HEK293T (cell line): ENCODE data around the gene SYT13.

Experiments used
- CTCF ChIA-PET: fragments of 350-600 bp; formaldehyde crosslinking; extraction: SDS; loops from one replicate; lab custom pipeline; 2021; ENCODE audit warnings: antibody characterized with exemption, inconsistent platforms; lab: Yijun Ruan, JAX
- POLR2A ChIA-PET: fragments of 350-600 bp; formaldehyde crosslinking; extraction: SDS; loops from one replicate; lab custom pipeline; 2020; ENCODE audit warnings: antibody characterized with exemption, inconsistent platforms; lab: Yijun Ruan, JAX
- DNase-seq: peaks from one replicate; pipeline ENCODE4 v3.0.0; 2012; ENCODE audit warnings: mixed read lengths; ENCODE audit errors: extremely low spot score
- ARNT ChIP-seq: fragments of 450-650 bp; IDR thresholded peaks from 2 replicates; pipeline ENCODE4 v1.6.1; 2017; ENCODE audit warnings: mild to moderate bottlenecking
- BHLHE40 ChIP-seq: fragments of 450-650 bp; IDR thresholded peaks from 2 replicates; pipeline ENCODE4 v1.6.1; 2016; ENCODE audit warnings: mild to moderate bottlenecking, moderate library complexity, borderline replicate concordance
- CTBP1 ChIP-seq: fragments of 450-650 bp; IDR thresholded peaks from 2 replicates; pipeline ENCODE4 v1.6.1; 2016; ENCODE audit warnings: borderline replicate concordance
- ELF4 ChIP-seq: fragments of 450-650 bp; IDR thresholded peaks from 2 replicates; pipeline ENCODE4 v1.6.1; 2017; ENCODE audit warnings: antibody characterized with exemption
- FOXA1 ChIP-seq: fragments of 450-650 bp; IDR thresholded peaks from 2 replicates; pipeline ENCODE4 v1.6.1; 2016; ENCODE audit warnings: mild to moderate bottlenecking
- FOXK2 ChIP-seq: fragments of 450-650 bp; IDR thresholded peaks from 2 replicates; pipeline ENCODE4 v1.6.1; 2016; ENCODE audit warnings: mild to moderate bottlenecking
- FOXM1 ChIP-seq: fragments of 450-650 bp; IDR thresholded peaks from 2 replicates; pipeline ENCODE4 v1.6.1; 2017; ENCODE audit warnings: mild to moderate bottlenecking, borderline replicate concordance
- HDGF ChIP-seq: fragments of 450-650 bp; IDR thresholded peaks from 2 replicates; pipeline ENCODE4 v1.6.1; 2017; ENCODE audit warnings: antibody characterized with exemption, borderline replicate concordance
- L3MBTL2 ChIP-seq: fragments of 450-650 bp; conservative IDR thresholded peaks from 2 replicates; pipeline ENCODE4 v1.6.1; 2016; ENCODE audit warnings: mild to moderate bottlenecking
- LEF1 ChIP-seq: fragments of 450-650 bp; IDR thresholded peaks from 2 replicates; pipeline ENCODE4 v1.6.1; 2017; ENCODE audit warnings: mild to moderate bottlenecking, borderline replicate concordance
- NFRKB ChIP-seq: fragments of 450-650 bp; IDR thresholded peaks from 2 replicates; pipeline ENCODE4 v1.6.1; 2016; ENCODE audit warnings: mild to moderate bottlenecking, moderate library complexity
- PKNOX1 ChIP-seq: fragments of 450-650 bp; IDR thresholded peaks from 2 replicates; pipeline ENCODE4 v1.6.1; 2016
- SP1 ChIP-seq: fragments of 450-650 bp; IDR thresholded peaks from 2 replicates; pipeline ENCODE4 v1.6.1; 2017
- SUZ12 ChIP-seq: fragments of 450-650 bp; IDR thresholded peaks from 2 replicates; pipeline ENCODE4 v1.6.1; 2016; ENCODE audit warnings: mild to moderate bottlenecking
- ZNF384 ChIP-seq: fragments of 450-650 bp; IDR thresholded peaks from 2 replicates; pipeline ENCODE4 v1.6.1; 2016

SYT13 gene

GRCh38 chr11:45260071-45260470 lies 26.1 kb downstream of the SYT13 start:
- CTCF ChIA-PET = no interaction called here
- TF ChIP-seq ARNT (no peak), CTBP1 (no peak), LEF1 (no peak), SP1 (no peak), L3MBTL2 (no peak)
- POLR2A ChIA-PET = no interaction called here
- no peak for DNase-seq

- TF ChIP-seq HDGF (no peak), NFRKB (no peak), ELF4 (no peak), FOXA1 (no peak), LEF1 (no peak), SP1 (no peak), CTBP1 (no peak)
- POLR2A ChIA-PET = no interaction called here
- DNase-seq = no peak
- CTCF ChIA-PET = no interaction called here
Measured at GRCh38 chr11:45259592-45259991, 26.5 kb downstream of the SYT13 start.

DNA sequence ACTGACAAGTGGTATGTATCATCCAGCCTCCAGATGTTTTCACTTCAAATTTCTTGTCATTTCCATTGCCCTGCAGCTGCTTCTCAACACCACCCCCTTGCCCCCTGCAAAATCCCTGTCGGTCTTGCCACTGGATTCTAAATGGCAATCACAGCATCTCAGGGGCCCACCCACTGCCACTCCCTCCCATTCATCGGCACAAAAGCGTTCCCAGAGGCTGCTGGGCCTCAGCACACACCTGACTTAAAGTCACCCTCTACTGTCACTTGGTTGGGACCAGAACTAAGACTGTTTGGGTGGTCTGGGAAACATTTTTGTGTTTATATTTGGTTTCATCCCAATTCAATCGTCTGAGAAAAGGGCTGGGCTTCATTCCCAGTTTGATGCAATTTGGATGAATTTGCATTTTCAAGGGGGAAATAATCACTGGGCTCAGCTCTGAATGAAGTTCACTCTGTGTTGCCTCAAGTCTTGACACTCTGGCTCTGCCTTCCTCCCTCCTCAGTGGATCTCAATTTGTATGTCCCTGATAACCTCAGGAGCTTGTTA lies 27.1 kb downstream of the SYT13 start:
- no peak for DNase-seq
- no peak for TF ChIP-seq HDGF
- no peak for TF ChIP-seq FOXK2
- CTCF ChIA-PET = no interaction called here
- POLR2A ChIA-PET = no interaction called here

GRCh38 chr11:45254070-45254469 lies 32.1 kb downstream of the SYT13 start:
- DNase-seq = no peak
- no peak for TF ChIP-seq SP1
- TF ChIP-seq ZNF384 = no peak
- TF ChIP-seq NFRKB = no peak
- TF ChIP-seq FOXM1 = no peak
- TF ChIP-seq CTBP1 = no peak
- TF ChIP-seq ARNT = no peak
- TF ChIP-seq PKNOX1 = no peak
- no peak for TF ChIP-seq FOXK2
- CTCF ChIA-PET = interaction anchor here (1.3 to 2.4 kb wide), 2 partner anchors 20 to 77 kb away, joined by 4 to 12 read pairs; no protein-coding TSS in a partner anchor
- POLR2A ChIA-PET = no interaction called here

DNA sequence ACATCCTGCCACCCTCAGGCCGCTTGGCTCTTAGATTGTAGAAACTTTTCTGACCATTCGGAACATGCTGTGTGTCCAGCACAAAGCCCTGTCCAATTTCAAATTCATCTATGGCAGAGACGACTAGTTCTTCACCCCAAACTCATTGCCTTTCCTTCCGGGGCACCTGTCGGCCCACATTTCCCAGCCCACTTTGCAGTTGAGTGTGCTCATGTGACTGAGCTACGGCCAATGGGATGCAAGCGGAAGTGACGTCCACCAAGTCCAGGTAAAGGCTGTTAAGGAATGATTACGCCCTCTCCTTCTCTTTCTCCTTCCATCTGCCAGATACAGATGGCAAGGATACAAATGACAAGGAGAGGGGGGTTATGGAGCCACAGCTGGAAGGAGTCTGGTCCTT lies 32.5 kb downstream of the SYT13 start:
- ChIA-PET POLR2A (no interaction called here), CTCF (interaction anchor here (1.3 to 2.4 kb wide), 2 partner anchors 20 to 78 kb away, joined by 4 to 12 read pairs; no protein-coding TSS in a partner anchor)
- no peak for DNase-seq
- TF ChIP-seq SUZ12 (no peak), FOXK2 (no peak), PKNOX1 (no peak), CTBP1 (no peak), FOXA1 (no peak), SP1 (no peak), ELF4 (no peak), L3MBTL2 (no peak), NFRKB (no peak), FOXM1 (no peak), LEF1 (no peak), BHLHE40 (no peak)

GRCh38 chr11:45252877-45253276 lies 33.3 kb downstream of the SYT13 start:
- no peak for DNase-seq
- ChIA-PET POLR2A (no interaction called here), CTCF (interaction anchor here (1.1 to 2.4 kb wide), 8 partner anchors 9 to 142 kb away, joined by 3 to 12 read pairs (median 8); no protein-coding TSS in a partner anchor)
- TF ChIP-seq NFRKB (no peak), ELF4 (no peak)

DNA sequence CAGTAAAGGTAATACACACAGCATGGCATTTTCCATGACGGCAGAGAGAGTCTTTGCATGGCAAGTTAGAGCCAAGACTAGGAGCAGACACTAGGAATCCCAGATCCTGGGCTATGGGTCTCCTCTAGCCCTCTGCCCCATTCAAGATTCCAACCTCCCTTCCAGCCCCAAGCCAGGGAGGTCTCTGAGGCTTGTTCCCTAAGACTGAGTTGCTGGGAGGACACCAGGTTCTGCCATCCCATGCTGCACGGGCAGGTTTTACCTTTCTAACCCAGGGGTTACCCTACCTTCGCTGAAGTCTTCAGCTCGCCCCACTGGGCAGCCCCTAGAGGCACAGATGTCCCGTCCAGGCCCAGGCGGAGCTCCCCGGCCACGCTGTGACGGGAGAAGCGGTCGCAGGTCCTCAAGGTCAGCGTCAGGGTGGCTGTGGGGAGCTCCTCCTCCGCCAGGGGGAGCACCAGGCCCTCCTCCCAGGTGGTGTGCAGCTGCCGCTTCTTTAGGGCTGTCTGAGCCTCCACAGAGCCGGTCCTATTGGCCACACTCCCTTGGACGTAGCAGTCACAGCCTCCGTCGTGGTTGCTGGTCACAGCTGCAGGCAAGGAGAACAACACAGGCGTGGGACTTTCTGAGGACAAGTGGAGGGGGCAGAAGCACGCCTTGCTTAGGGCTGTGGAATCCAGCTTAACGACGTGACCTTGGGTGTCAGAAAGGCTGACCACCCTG lies 33.8 kb downstream of the SYT13 start:
- POLR2A ChIA-PET = no interaction called here
- peak; percentile 86 for DNase-seq
- CTCF ChIA-PET = interaction anchor here (0.6 to 2.4 kb wide), 12 partner anchors 8 to 514 kb away, joined by 3 to 12 read pairs (median 4); no protein-coding TSS in a partner anchor
- no peak for TF ChIP-seq PKNOX1
- no peak for TF ChIP-seq ARNT
- TF ChIP-seq FOXK2 = no peak
- TF ChIP-seq LEF1 = no peak
- TF ChIP-seq L3MBTL2 = no peak
